HepG2 (cell line): ENCODE data around the gene SNU13. TPM values are rescaled to one million over a fixed set of nuclear protein-coding genes. Genes with fewer than 3 reads are reported as not detected.
A peak's percentile ranks its signal among the peaks of the same experiment; 100 is the strongest.

ENCODE experiments used
- CBX1 ChIP-seq: IDR thresholded peaks from one replicate; pipeline ENCODE4 v1.6.1; 2016; ENCODE audit warnings: antibody characterized with exemption, low read depth
- NFE2L2 ChIP-seq: fragments of 150-350 bp; IDR thresholded peaks from 2 replicates; pipeline ENCODE4 v1.6.1; 2014; ENCODE audit warnings: low read length
- NR1H2 ChIP-seq: sonication (generic); formaldehyde crosslinking; IDR thresholded peaks from 2 replicates; pipeline ENCODE4 v1.8.1; 2022; ENCODE audit warnings: low read depth, missing genetic modification reagents, borderline replicate concordance
- SMAD1 ChIP-seq: sonication (generic); formaldehyde crosslinking; IDR thresholded peaks from 2 replicates; pipeline ENCODE4 v1.4.0; 2020; ENCODE audit warnings: missing genetic modification reagents, low read depth, mild to moderate bottlenecking, borderline replicate concordance
- TOE1 ChIP-seq: sonication (generic); formaldehyde crosslinking; IDR thresholded peaks from 2 replicates; pipeline ENCODE4 v1.4.0; 2020; ENCODE audit warnings: mild to moderate bottlenecking, missing genetic modification reagents
- ZIK1 ChIP-seq: sonication (generic); formaldehyde crosslinking; IDR thresholded peaks from 2 replicates; pipeline ENCODE4 v1.5.0; 2020; ENCODE audit warnings: mild to moderate bottlenecking, low read depth, missing genetic modification reagents, borderline replicate concordance
- ZNF20 ChIP-seq: sonication (generic); formaldehyde crosslinking; IDR thresholded peaks from 2 replicates; pipeline ENCODE4 v1.4.0; 2020; ENCODE audit warnings: mild to moderate bottlenecking, moderate library complexity, missing genetic modification reagents
- ZNF235 ChIP-seq: sonication (generic); formaldehyde crosslinking; IDR thresholded peaks from 2 replicates; pipeline ENCODE4 v1.8.1; 2023; ENCODE audit warnings: mild to moderate bottlenecking, missing genetic modification reagents, borderline replicate concordance
- ZNF264 ChIP-seq: sonication (generic); formaldehyde crosslinking; IDR thresholded peaks from 2 replicates; pipeline ENCODE4 v1.4.0; 2020; ENCODE audit warnings: missing genetic modification reagents
- ZNF30 ChIP-seq: sonication (generic); formaldehyde crosslinking; IDR thresholded peaks from 2 replicates; pipeline ENCODE4 v1.5.0; 2020; ENCODE audit warnings: mild to moderate bottlenecking, missing genetic modification reagents
- ZNF333 ChIP-seq: sonication (generic); formaldehyde crosslinking; IDR thresholded peaks from 2 replicates; pipeline ENCODE4 v1.4.0; 2020; ENCODE audit warnings: mild to moderate bottlenecking, missing genetic modification reagents, borderline replicate concordance
- ZNF350 ChIP-seq: sonication (generic); formaldehyde crosslinking; IDR thresholded peaks from 2 replicates; pipeline ENCODE4 v1.4.0; 2020; ENCODE audit warnings: mild to moderate bottlenecking, low read depth, missing genetic modification reagents, borderline replicate concordance
- ZNF383 ChIP-seq: sonication (generic); formaldehyde crosslinking; IDR thresholded peaks from 2 replicates; pipeline ENCODE4 v1.4.0; 2020; ENCODE audit warnings: missing genetic modification reagents, mild to moderate bottlenecking, borderline replicate concordance
- ZNF501 ChIP-seq: sonication (generic); formaldehyde crosslinking; IDR thresholded peaks from 2 replicates; pipeline ENCODE4 v1.5.1; 2020; ENCODE audit warnings: mild to moderate bottlenecking, moderate library complexity, missing genetic modification reagents
- ZNF709 ChIP-seq: sonication (generic); formaldehyde crosslinking; IDR thresholded peaks from 2 replicates; pipeline ENCODE4 v1.5.0; 2020; ENCODE audit warnings: mild to moderate bottlenecking, missing genetic modification reagents
- ZNF713 ChIP-seq: sonication (generic); formaldehyde crosslinking; IDR thresholded peaks from 2 replicates; pipeline ENCODE4 v1.4.0; 2020; ENCODE audit warnings: mild to moderate bottlenecking, missing genetic modification reagents
- ZNF720 ChIP-seq: sonication (generic); formaldehyde crosslinking; IDR thresholded peaks from 2 replicates; pipeline ENCODE4 v1.4.0; 2020; ENCODE audit warnings: missing genetic modification reagents
- ZNF724P ChIP-seq: sonication (generic); formaldehyde crosslinking; IDR thresholded peaks from 2 replicates; pipeline ENCODE4 v1.8.0; 2022; ENCODE audit warnings: missing genetic modification reagents, borderline replicate concordance
- ZZZ3 ChIP-seq: sonication (generic); formaldehyde crosslinking; IDR thresholded peaks from 2 replicates; pipeline ENCODE4 v1.4.0; 2020; ENCODE audit warnings: missing genetic modification reagents, mild to moderate bottlenecking, borderline replicate concordance
- polyA plus RNA-seq, 8 experiments: library from polyadenylated mRNA; depleted of rRNA in 3 of 8; stranded (reverse) in 7 of 8; unstranded in 1 of 8; fragments of >200 nt; fragmentation: Illumina TruSeq in 4 of 8; extraction: Trizol in 4 of 8; gene quantifications; 2 replicates each; pipeline versions ENCODE4 v1.2.1 to v1.2.3, GENCODE V29; 2011 to 2016; ENCODE audit warnings: low read depth in 4 of 8, missing spikeins in 1 of 8, mixed read lengths in 1 of 8; ENCODE audit not compliant: insufficient read depth in 1 of 8
- total RNA-seq, 5 experiments: library from RNA; depleted of rRNA; stranded (reverse); fragments of >200 nt; fragmentation: Illumina TruSeq; extraction: Trizol; gene quantifications; 2 replicates each; pipeline ENCODE4 v1.2.3, GENCODE V29; 2016; ENCODE audit warnings: low read depth in 1 of 5
- TF ChIP-seq, protein P1 (sequence below): sonication (generic); formaldehyde crosslinking; IDR thresholded peaks from 2 replicates; pipeline ENCODE4 v1.8.0; 2022; ENCODE audit warnings: mild to moderate bottlenecking, missing genetic modification reagents; ENCODE audit not compliant: insufficient replicate concordance
- TF ChIP-seq, protein P2 (sequence below): sonication (generic); formaldehyde crosslinking; IDR thresholded peaks from 2 replicates; pipeline ENCODE4 v1.5.0; 2020; ENCODE audit warnings: missing genetic modification reagents
- TF ChIP-seq, protein P3 (sequence below): sonication (generic); formaldehyde crosslinking; IDR thresholded peaks from 2 replicates; pipeline ENCODE4 v1.8.0; 2022; ENCODE audit warnings: low read depth, missing genetic modification reagents
- TF ChIP-seq, protein P4 (sequence below): sonication (generic); formaldehyde crosslinking; IDR thresholded peaks from 2 replicates; pipeline ENCODE4 v1.9.0; 2021; ENCODE audit warnings: missing genetic modification reagents, borderline replicate concordance

The SNU13 gene
- total and polyA plus RNA-seq, 2 of the 13 experiments (the other 11 are each of a cell fraction or from before 2014, with no cell fraction given) = 203 to 287 TPM

DNA sequence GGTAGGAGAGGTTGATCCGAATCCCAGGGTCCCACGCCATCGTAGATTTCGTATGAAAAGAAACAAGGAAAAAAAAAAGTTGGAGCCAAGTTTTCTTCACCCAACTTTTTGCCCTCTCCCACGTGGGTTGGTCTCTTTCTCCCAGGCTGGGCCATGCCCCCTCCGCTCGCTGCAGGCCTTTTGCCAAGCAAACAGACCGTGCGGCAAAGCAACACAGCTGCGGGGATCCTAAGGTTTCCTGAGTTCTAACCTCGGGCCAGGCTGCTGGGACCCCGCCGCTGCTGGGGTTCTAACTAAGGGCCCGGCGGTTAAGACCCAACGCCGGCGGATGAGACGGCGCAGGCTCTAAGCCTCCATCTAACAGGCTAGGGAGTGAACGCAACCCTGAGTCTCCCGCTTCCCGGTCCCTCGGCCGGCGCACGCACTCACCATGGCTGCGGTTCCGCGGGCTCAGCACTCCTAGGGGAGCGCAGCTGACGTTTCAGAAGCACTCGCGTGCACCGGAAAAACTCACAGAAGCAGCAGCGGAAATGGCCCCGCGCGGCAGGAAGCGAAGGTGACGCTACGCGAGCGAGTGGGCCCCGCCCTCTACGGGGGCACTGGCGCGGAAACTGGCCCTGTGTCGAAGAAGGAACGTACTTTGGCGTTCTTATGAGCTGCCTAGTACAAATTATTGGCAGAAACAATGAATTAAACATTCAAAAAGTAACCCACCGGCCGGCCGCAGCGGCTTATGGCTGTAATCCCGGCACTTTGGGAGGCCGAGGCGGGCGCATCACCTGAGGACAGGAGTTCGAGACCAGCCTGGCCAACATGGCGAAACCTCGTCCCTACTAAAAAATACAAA lies at the start of gene SNU13 (continued):
- TF ChIP-seq NR1H2 (CRISPR knock-in tag) = no peak
- TF ChIP-seq ZZZ3 = no peak
- TF ChIP-seq ZNF350 (CRISPR knock-in tag) = peak; percentile 72; the same call in 1 of the 2 replicates
- TF ChIP-seq SMAD1 (CRISPR knock-in tag) = no peak
- TF ChIP-seq, protein P1, sequence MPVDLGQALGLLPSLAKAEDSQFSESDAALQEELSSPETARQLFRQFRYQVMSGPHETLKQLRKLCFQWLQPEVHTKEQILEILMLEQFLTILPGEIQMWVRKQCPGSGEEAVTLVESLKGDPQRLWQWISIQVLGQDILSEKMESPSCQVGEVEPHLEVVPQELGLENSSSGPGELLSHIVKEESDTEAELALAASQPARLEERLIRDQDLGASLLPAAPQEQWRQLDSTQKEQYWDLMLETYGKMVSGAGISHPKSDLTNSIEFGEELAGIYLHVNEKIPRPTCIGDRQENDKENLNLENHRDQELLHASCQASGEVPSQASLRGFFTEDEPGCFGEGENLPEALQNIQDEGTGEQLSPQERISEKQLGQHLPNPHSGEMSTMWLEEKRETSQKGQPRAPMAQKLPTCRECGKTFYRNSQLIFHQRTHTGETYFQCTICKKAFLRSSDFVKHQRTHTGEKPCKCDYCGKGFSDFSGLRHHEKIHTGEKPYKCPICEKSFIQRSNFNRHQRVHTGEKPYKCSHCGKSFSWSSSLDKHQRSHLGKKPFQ = no peak
- TF ChIP-seq NFE2L2 = no peak
- no peak for TF ChIP-seq ZNF235 (CRISPR knock-in tag)
- no peak for TF ChIP-seq ZNF333 (CRISPR knock-in tag)
- TF ChIP-seq ZNF724P = peak; percentile 94
- no peak for TF ChIP-seq ZNF713 (CRISPR knock-in tag)
- 0 out of 2 replicates have a peak, but pooled peaks have one; percentile 39 for TF ChIP-seq ZNF264 (CRISPR knock-in tag)
- TF ChIP-seq, protein P2, sequence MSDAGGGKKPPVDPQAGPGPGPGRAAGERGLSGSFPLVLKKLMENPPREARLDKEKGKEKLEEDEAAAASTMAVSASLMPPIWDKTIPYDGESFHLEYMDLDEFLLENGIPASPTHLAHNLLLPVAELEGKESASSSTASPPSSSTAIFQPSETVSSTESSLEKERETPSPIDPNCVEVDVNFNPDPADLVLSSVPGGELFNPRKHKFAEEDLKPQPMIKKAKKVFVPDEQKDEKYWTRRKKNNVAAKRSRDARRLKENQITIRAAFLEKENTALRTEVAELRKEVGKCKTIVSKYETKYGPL = 0 out of 2 replicates have a peak, but pooled peaks have one; percentile 56
- TF ChIP-seq ZNF20 = no peak
- peak; percentile 74; the same call in 1 of the 2 replicates for TF ChIP-seq ZNF30
- no peak for TF ChIP-seq CBX1
- TF ChIP-seq ZNF501 = peak; percentile 90
- TF ChIP-seq ZNF720 (CRISPR knock-in tag) = no peak
- peak; percentile 71; the same call in 1 of the 2 replicates for TF ChIP-seq ZNF709
- TF ChIP-seq, protein P3, sequence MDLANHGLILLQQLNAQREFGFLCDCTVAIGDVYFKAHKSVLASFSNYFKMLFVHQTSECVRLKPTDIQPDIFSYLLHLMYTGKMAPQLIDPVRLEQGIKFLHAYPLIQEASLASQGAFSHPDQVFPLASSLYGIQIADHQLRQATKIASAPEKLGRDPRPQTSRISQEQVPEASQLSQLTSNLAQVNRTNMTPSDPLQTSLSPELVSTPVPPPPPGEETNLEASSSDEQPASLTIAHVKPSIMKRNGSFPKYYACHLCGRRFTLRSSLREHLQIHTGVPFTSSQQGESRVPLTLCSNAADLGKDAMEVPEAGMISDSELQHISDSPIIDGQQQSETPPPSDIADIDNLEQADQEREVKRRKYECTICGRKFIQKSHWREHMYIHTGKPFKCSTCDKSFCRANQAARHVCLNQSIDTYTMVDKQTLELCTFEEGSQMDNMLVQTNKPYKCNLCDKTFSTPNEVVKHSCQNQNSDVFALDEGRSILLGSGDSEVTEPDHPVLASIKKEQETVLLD = peak; percentile 76
- TF ChIP-seq ZNF383 (CRISPR knock-in tag) = no peak
- no peak for TF ChIP-seq ZIK1
- peak; percentile 83; the same call in 1 of the 2 replicates for TF ChIP-seq TOE1 (CRISPR knock-in tag)
- TF ChIP-seq, protein P4, sequence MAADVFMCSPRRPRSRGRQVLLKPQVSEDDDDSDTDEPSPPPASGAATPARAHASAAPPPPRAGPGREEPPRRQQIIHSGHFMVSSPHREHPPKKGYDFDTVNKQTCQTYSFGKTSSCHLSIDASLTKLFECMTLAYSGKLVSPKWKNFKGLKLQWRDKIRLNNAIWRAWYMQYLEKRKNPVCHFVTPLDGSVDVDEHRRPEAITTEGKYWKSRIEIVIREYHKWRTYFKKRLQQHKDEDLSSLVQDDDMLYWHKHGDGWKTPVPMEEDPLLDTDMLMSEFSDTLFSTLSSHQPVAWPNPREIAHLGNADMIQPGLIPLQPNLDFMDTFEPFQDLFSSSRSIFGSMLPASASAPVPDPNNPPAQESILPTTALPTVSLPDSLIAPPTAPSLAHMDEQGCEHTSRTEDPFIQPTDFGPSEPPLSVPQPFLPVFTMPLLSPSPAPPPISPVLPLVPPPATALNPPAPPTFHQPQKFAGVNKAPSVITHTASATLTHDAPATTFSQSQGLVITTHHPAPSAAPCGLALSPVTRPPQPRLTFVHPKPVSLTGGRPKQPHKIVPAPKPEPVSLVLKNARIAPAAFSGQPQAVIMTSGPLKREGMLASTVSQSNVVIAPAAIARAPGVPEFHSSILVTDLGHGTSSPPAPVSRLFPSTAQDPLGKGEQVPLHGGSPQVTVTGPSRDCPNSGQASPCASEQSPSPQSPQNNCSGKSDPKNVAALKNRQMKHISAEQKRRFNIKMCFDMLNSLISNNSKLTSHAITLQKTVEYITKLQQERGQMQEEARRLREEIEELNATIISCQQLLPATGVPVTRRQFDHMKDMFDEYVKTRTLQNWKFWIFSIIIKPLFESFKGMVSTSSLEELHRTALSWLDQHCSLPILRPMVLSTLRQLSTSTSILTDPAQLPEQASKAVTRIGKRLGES (CRISPR knock-in tag) = 0 out of 2 replicates have a peak, but pooled peaks have one; percentile 56
